HG03457 (cell line): ENCODE results near the gene NBPF3.
"Not testable (repeated sequence)": the region's sequence is repeated elsewhere in the genome, so short reads cannot be mapped to it uniquely, and the experiment has no call there.

ENCODE experiments used
- ATAC-seq: cut with Tn5 transposase; IDR thresholded peaks from one replicate; pipeline ENCODE4 v1.9.1; 2021; ENCODE audit warnings: moderate number of reproducible peaks; ENCODE audit not compliant: unreplicated experiment

NBPF3 gene

GRCh38 chr1:21517161-21517589 lies 77.2 kb downstream of the NBPF3 start:
- ATAC-seq = no peak

DNA sequence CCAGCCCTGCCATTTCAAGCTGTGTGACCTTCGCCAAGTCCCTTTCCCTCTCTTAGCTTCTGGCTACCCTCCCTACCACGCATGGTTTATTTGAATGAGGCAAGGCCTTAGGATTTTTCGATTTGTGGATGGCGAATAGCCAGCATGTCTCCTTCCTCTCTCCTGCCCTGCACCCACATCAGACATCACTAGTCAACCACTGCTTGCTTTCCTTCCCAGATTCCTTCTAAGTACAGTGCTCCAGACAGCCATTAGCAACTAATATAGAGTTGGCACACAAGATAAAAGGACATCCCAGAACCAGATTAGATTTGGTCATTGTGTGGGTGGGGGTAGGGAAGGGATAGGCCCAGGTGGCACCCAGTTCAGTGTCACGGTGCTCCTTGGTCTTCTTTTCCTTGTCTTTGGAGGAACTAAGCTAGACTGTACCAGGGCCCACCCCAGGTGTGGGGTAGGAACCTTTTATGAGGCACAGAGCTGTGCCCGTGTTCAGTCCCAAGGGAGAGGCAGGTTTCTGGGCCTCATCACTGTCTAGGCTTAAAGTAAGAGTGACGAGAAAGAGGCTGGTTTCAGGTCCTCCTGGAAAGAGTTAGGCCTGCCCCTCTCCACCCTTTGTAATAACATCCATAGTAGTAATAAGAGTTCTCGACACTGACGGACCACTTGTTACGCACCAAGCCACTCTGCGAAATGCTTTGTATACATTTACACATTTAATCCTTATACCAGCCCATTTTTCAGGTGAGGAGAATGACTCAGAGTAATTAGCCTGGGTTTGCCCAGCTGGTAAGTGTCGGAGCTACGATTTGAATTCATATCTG lies 77.9 kb downstream of the NBPF3 start:
- ATAC-seq = no peak

DNA sequence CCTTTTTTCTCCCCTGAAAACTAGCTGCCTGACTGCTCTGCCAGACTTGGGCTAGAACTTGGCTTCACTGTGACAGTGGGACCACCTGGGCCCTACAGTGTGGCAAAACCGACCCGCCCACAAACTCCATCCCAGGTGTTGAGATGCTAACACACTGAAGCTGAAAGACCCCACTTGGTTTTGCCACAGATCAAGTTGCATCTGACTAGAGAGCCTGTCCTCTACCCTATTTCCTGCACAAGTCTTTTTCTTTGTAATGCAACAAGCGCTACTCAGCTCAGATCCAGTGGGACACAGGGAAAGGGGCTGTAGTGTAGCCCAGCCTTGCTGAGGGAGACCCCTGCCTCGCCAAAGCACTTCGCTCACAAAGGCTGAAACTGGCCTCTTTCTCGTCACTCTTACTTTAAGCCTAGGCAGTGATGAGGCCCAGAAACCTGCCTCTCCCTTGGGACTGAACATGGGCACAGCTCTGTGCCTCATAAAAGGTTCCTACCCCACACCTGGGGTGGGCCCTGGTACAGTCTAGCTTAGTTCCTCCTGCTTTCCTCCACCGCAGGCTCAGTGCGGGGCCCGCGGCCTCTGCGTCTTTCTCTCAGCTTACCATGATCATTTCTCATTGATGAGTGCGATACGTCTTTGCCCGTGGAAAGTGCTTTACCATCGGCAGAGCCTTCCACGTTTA lies 79.0 kb downstream of the NBPF3 start:
- no peak for ATAC-seq

GRCh38 chr1:21519486-21520070 lies 79.6 kb downstream of the NBPF3 start:
- ATAC-seq = not testable (repeated sequence)

DNA sequence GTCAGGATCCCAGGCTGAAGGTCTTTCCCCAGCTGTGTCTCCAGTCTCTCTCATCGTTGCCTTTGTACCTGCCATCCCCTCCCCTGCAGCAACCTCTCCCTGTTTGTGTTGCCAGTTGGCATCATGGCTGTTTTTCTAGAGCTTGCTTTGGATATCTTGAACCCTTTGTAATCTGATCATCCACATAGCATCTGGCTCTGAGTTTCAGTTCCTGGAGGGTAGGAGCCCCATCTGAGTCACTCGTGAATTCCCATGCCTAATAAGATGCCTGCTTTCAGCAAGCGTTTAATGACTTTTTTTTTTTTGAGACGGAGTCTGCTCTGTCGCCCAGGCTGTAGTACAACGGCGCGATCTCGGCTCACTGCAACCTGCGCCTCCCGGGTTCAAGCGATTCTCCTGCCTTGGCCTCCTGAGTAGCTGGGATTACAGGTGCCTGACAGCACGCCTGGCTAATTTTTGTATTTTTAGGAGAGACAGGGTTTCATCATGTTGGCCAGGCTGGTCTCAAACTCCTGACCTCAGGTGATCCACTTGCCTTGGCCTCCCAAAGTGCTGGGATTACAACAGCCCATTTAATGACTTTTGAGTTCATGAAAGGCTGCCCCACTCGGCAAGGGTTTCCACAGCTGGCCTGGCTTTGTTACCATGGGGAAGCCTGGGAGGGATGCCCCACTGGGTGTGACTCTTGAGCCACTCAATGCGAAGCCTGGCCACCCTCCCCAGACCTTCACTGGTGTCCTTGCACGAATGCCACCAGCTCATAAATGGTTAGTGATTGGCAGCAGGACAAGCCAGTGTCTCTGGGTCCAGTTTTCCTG lies 81.2 kb downstream of the NBPF3 start:
- ATAC-seq = no peak

DNA sequence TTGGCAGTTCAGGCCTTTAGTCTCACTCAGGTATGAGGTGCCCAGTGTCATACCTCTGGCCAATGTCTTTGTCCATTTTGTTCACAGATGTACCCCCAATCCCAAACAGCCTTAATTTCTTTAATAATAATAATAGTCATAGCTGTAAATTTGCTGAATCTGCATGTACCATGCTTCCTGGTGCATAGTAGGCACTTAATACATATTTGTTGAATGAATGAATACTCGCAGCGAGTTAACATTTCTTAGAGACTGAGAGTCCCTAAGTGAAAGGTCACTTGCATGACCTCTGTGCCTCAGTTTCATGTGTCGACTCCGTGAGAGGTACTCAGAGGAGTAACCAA lies 81.8 kb downstream of the NBPF3 start:
- no peak for ATAC-seq

DNA sequence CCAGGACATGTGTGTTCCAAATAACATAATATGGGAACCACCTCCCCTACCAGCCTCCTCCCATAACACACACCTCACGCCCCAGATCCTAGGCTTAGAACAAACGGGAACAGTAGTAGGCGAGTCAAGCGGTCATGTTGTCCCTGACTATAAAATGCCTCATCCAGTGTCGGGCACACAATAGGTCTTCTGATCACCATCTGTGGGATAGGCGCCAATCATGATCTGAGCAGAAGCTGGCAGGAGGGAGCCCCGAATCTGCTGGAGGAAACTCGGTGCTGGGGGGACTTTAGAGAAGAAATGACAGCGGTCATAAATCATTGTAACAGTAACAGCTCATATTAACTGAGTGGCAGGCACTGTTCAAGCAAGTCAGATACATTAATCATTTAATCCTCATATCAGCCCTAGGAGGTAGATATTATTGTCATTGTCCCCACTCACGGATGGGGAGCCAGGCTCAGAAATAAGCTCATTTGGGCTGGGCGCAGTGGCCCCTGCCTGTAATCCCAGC lies 82.6 kb downstream of the NBPF3 start:
- no peak for ATAC-seq

DNA sequence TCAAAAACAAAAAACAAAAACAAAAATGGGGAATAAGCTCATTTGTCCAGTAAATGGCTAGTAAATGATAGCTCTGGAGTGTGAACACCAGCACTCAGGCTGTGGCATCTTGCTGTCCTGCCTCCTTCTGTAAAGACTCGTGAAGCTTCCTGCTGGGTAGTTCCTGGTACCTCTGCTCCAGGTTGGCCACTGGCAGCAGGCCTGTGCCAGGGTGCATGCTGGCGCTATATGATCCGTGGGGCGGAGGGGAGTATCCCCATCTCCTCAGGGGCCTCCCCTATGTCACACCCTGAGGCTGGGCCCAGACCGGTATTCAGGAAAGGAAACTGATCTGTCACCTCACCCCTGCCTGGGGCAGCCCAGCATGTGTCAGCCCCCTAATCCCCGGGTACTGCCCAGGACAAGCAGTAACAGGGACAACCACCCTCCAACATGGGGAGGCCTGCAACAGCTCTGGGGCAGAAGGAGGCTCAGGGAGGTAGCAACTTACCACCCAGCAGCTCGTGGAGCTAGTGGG lies 83.4 kb downstream of the NBPF3 start:
- no peak for ATAC-seq

- ATAC-seq = no peak
These were observed 84.3 kb downstream of the NBPF3 start for GRCh38 chr1:21524220-21524619.

DNA sequence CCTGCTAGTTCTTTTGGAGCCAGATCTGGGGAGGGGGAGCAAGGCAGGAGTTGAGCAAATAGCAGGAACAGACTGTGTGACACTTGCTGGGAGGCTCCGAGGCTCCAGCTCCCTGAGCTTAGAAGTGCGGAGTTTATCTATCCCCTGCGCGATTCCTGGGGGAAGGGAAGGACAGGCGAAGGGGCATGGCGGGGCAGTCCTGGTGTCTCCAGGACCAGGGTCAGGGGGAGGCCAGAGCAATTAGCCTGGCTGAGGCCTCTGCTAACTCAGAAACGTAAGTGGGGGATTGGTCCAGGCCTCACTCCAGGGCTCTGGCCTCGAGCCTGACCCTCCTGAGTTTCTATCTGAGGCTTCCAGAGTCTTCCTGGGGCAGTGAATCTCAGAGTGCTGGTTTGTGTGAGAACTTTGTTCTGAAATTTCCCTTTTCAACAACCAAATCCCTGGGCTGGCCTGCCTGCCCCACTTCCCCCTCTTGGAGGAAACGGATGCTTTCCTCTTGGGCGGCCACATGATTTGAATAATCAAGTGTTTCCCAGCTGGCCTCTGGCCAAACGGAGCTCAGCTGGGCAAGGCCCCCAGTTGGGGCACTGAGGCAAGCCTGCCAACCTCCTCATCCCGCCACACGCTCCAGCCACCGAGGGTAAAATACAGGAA lies 84.9 kb downstream of the NBPF3 start:
- no peak for ATAC-seq

DNA sequence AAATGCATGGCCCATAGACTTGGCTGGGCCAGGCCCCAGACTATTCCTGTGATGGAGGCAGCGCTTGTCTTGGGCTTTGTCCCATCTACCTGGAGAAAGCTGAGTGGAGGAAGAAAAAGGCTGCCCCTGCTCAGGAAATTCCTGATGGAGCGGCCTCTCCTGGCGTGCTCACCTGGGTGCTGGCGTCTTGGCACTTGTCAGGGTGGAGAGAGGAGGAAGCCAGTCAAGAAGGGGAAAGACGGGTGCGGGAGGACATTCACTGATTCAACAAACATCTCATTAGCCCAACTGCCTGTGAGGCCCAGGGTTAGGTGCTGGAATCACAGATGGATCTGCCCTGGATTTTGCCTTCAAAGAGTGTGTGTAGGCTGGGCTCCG lies 85.4 kb downstream of the NBPF3 start:
- ATAC-seq = no peak

GRCh38 chr1:21526441-21526840 lies 86.5 kb downstream of the NBPF3 start:
- ATAC-seq = no peak

GRCh38 chr1:21530368-21531016 lies 90.6 kb downstream of the NBPF3 start:
- no peak for ATAC-seq

- no peak for ATAC-seq
These were observed 91.3 kb downstream of the NBPF3 start for GRCh38 chr1:21531241-21531640.

- ATAC-seq = no peak
These were observed 92.6 kb downstream of the NBPF3 start for GRCh38 chr1:21532496-21532895.

DNA sequence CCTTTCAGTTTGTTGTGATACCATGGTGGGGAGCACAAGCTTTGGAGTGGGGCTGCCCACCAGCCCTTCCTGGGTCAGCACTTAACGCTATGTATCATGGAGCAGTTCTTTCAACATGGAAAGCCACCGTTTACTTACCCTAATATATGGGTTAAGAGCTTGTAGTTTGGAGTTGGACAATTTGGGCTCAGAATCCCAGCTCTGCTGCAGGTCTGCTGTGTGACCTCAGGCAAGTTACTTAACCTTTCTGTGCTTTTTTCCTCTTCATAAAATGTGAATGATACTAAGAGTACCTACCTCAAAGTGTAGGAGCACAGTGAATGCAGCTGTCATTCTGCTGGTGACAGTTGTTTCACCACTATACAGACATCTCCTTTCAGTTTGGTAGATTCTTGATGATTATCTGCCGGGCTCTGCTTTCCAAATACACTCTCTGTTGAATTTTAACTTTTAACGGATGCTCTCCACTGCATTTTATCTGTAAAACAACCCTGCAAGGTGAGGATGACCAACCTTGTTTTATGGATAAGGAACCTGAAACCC lies 93.1 kb downstream of the NBPF3 start:
- no peak for ATAC-seq

GRCh38 chr1:21534146-21534545 lies 94.2 kb downstream of the NBPF3 start:
- ATAC-seq = no peak
